Hematopoietic multipotent progenitor cell treated with erythropoietin and hydrocortisone succinate and interleukin-3 and kit ligand, for 8 days (in vitro differentiated cells): Measurements from ENCODE around the gene ENTR1.
"Not testable (repeated sequence)": the region's sequence is repeated elsewhere in the genome, so short reads cannot be mapped to it uniquely, and the experiment has no call there.

Experiments used
- DNase-seq: peaks from one replicate; pipeline ENCODE4 v3.0.0-alpha.2; 2015

Gene ENTR1

DNA sequence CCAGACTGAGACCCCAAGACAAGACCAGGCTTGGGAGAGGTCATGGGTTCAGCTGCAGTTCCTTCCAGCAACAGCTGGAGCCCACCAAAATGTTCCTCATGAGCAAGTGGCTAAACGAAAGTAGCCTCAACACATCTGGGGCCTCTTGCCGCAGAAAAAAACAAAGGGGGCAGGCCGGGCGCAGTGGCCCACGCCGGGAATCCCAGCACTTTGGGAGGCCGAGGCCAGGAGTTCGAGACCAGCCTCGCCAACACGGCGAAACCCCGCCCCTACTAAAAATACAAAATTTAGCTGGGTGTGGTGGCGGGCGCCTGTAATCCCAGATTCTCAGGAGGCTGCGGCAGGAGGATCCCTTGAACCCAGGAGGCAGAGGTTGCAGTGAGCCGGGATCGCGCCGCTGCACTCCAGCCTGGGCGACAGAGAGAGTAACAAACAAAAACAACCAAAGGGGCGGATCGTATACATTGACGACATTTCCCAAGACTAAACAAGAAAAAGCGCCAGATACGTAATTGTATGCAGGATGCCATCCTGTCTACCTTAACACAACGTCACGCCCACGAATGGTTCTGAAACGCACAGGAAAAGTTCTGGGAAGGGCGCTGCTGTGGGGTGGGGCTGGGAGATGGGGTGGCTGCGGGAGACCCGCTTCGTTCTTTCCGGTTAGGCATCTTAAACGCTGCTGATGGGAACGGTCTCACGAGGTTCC is 27.6 kb upstream of the ENTR1 start:
- DNase-seq: no peak

DNA sequence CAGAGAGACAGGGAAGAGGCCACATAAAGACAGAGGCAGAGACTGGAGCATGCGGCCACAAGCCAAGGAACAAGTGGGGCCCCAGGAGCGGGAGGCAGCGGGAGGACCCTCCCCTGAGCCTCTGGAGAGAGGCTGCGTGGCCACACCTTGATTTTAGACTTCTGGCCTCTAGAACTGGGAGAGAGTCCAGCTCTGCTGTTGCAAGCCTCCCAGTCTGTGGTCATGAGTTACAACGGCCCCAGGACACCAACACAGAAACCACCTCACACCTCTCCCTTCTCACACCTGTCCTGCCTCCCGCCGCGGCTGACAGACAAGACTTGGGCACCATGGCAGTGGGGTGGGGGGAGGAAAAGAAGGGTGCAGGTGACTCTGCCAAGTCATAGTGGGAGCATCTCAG is 27.0 kb upstream of the ENTR1 start:
- DNase-seq: no peak

DNA sequence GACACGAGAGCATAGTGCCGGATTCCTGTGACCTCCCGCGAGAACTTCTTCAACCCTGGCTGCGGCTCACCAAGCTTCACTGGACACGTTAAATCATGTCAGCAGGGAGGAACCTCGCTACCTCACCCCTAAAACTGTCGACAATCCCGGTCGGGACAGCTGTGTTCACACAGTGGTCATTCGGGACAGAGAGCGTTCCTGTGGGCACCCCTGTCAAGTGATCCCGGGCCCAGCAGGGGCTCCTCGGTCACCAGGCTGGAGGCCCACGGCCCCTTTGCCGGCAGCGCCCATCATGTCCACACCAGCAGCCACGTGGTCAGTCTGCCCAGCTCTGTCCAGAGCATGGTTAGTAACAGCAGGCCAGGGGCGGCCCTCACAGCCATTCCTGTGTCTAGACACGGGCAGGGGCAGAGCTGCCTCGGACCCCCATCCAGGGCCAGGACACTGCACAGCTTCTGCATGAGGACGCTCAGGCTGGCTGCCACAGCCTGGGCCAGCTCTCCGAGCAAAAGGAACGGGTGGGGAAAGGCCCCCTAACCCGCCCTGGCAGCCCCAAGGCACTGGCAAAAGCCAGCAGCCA is 25.7 kb upstream of the ENTR1 start:
- DNase-seq: no peak

DNA sequence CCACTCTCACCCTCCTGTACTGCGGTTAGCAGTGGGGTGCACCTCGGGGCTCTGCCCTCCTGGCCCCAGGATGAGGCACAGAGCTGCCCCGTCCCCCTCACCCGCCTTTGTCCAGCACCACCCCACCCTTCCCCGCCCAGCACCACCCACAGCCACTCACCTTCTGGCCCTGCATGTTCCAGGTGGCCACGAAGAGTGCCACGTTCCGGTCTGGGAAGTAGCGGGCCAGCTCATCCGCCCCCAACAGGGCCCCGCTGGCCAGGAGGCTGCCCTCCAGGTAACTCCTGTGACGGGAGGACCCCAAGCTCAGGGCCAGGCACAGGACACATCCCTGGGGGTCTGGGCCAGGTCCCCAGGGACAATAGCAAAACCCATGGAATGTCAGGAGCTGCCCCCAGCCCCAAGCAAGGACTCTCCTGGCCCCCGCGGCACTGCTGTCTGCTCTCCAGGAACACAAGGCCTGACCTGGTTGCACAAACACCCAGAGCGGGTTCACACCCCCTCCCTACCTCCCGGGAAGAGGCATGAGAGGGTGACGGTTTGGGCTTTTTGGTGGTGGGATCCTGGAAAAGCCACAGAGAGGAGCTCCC is 24.3 kb upstream of the ENTR1 start:
- no peak for DNase-seq

DNA sequence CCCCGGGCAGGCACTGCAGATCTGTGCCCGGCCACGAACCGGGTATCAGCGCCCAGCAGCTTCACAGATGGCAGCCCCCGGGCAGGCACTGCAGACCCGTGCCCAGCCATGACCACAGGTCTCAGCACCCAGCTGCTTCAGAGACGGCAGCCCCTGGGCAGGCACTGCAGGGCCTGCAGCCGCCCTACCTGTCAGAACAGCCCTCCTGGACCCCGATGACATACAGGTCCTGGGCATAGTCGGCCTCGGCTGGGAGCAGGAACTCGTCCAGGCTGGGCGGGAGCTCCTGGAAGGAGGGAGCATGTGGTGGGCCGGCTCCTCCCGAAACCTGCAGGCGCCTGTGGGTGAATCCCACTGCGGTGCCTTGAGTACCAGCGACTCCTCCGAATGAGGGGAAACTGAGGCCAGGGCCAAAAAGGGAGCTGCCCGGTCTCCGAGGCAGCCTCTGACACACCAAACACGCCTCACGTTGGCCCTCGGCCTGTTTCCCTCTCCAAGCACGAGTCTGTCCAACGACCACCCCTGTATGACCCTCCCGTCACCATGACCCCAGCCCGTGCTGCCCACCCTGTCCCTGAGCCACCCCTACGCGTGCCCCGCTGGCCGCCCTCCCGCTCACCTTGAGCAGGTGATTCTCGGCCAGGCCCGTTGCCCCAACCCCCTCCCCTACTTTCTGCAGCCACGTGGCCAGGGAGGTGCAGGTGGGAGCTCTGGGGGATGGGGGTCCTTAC is 23.6 kb upstream of the ENTR1 start:
- DNase-seq: no peak

DNA sequence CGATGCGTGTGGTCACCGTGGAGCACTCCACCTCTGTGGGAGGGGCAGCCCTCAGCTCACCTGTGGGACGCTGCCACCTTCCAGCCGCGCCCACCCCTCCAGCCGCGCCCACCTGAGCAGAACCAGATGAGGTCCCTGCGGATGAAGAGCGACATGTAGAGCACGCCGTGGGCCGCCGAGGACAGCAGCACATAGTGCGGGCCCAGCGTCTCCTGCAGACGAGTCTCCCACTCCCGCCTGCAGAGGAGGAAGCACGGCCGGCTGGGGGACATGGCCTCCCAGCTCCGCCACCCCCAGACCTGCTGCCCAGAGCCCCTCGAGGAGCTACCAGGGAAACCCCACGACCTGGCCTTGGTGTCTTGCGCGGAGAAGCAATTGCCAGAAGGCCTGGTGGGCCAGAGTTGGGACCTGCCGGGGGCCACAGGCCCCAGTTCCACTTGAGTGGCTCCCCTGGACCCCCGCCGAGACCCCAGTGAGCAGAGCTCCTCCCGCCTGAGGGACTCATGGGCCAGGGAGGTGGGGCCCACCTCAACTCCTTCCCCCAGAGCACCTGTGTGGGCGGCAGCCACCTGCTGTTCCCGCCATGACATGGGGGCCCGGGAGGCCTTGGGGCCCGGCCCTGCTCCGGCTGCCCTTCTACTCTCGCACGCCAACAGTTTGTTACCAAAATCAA is 22.8 kb upstream of the ENTR1 start:
- DNase-seq: no peak

DNA sequence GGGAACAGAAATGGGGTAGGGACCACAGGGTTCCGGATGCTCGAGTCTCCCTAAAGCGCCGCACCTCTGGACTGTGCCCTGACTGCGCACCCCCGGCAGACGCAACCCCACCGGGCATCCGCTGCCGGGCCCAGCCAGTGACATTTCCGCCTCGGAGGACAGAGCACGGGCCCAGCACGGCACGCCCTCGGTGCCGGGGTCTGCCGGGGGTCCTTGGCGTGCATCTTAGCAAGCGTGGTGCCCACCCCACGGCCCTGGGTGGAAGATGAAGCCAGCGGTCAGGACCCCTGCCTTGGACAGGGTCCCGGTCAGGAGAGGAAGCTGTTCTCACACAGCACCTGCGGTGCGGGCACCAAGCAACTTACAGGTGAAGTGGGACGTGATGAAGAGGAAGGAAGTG is 22.2 kb upstream of the ENTR1 start:
- no peak for DNase-seq

DNA sequence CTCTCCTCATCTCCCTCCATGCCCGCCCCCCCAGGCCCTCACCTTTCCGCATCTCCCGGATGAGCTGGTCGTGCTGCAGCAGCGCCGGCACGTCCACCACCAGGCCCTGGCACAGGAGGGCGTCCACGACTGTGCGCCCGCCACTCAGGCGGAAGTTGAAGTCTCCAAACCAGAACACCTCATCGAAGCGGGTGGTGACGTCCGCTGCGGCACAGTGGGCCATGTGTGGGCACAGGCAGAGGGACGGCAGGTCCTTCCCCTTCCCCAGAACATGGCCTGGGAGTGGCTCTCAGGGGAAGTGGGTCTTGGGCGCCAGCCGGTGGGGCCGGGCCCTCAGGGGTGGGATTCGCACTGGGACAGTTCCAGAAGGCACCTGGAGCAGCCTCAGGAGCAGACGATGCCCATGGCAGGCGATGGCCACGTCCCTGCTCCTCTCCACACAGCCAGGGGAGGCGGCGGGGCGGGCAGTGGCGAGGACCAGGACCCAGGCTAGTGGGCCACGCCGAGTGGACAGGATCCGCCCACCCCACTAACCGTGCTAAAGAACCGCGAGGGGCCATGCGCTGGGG is 21.5 kb upstream of the ENTR1 start:
- DNase-seq: no peak

DNA sequence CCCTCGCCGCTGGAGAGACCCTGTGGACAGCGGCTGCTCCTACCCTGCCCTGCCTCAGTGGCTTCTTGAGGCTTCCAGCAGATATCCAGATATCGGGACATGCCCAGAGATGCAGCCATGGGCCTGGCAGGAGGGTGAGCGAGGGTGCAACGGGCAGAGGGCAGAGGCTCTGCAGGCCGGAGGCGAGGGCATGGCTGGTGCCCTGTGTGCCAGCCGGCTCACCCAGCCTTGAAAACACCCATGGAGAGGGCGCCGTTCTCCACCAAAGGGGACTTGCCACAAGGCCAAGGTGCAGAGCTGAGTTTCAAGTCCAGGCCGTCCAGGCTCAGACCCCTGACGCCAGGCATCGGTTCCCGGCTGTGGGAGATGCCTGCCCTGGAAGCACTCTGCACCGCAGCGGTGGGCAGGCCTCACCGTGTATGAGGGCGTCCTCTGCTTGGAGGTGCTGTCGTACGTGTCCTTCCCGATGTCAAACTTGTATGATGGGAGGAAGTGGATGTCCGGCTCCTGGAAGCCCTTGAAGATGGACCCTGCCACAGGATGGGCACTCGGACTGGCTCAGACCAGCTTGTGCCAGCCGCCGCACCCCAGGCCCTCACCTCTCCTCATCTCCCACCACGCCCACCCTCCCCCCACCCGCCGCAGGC is 20.3 kb upstream of the ENTR1 start:
- no peak for DNase-seq

DNA sequence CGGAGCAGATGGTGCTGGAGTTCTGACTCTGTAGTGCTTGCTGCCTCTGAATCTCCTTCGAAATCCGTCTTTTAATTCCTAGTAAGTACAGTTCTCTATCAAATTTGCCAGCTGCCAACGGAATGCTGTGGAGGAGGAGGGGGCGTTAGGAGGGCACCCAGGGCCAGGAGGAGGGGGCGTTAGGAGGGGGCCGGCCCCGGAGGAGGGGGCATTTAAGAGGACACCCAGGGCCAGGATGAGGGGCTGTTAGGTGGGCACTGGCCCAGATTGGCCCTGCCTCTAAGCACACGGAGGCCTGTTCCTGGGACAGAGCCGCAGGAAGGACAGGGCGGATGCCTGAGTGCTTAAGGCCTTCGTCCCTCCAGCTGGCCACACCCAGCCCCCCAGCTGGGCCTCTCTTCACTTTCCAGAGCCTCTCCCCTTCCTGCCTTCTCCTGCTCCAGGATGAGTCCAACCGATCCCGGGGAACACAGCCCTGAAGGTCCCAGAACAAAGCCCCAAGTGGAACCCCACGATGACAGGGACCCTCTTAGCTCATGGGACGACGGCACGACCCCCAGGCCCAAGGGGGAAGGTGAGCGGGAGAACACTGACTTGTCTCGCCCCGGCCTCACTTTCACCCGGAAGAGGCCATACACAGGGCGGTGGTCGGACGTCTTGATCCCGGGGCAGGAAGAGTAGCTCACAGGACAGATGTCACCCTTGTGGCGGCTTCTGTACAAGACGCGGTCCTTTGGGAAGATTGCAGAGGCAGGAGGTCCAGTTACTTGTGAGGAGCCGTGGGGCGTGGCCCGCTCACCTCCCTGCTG is 19.5 kb upstream of the ENTR1 start:
- DNase-seq: no peak

DNA sequence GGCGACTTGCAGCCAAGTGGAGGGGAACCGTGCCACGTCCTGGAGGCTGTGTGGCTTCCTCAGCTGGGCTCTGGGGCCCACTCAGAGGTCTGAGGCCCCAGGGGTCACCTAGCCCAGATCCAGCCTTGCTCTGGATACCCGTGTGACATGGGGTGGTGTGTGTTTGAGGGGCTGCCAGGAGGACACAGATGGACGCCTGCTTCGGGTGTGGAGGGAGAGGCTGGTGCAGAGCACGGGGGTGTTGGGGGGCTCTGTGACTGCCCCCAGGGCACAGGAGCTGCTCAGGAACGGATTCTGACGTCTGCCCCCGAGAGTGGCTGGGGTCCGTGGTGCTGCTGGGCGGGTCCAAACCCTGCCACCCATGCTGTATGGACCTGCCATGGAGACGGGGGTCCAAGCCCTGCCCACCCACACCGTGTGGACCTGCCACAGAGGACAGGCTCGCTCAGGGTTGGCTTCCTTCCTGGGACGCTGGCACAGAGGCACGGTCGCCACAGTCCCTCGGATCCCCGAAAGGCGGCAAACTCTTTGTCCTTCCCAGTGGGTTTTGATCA is 18.7 kb upstream of the ENTR1 start:
- DNase-seq: no peak

DNA sequence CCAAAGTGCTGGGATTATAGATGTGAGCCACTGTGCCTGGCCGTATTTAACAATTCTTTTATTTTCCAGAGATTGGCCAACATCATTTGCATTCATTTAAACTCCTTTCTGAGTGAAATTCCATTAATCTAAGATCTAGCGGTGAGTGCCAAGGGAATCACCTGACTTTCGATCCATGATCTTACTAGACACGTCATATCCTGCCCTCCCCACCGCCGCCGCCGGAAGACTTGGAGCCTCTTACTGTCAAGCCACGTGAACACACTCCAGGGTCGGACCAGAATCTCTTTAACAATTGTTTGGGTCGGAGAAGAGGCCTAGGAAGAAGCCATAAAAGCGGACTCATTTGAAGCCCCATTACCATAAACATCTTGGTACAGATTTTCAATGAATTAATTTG is 16.4 kb upstream of the ENTR1 start:
- DNase-seq: no peak

DNA sequence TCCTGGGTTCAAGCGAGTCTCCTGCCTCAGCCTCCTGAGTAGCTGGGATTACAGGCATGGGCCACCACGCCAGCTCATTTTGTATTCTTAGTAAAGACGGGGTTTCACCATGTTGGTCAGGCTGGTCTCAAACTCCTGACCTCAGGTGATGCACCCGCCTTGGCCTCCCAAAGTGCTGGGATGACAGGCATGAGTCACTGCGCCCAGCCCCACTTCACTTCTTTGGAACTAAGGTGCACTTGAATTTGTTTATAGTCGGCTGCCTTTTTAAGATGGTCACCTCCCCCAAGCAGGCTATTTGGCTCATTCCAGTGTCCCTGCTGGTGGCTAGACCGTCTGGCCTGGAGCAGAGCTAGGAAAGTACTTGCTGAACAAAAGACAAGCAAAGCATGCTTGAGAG is 15.0 kb upstream of the ENTR1 start:
- not testable (repeated sequence) for DNase-seq

DNA sequence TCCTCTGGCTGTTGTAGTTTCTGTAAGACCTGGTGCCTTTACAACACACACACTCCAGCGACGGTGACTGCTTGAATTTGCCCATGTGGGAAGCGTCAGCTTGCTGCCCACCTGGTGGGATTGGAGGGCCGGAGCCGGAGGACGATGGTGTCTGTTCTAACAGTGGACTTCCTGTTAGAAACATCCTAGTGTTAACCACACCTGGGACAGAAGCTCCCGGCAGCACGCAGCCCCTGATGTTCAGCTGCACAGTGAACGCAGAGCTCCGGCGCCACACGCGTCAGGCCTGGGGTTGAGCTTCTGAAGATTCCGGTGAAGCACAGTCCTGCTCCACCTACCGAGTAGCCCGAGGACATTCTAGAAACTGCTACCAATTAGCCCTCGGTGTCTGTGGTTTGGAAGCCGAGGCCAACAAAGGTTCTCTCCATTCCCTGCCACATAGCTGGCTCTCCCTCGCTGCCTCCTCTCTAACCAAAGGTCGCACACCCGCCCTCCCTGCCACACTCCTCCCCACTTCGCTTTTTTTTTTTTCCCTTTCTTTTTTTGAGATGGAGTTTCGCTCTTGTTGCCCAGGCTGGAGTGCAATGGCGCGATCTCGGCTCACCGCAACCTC is 14.4 kb upstream of the ENTR1 start:
- no peak for DNase-seq

DNA sequence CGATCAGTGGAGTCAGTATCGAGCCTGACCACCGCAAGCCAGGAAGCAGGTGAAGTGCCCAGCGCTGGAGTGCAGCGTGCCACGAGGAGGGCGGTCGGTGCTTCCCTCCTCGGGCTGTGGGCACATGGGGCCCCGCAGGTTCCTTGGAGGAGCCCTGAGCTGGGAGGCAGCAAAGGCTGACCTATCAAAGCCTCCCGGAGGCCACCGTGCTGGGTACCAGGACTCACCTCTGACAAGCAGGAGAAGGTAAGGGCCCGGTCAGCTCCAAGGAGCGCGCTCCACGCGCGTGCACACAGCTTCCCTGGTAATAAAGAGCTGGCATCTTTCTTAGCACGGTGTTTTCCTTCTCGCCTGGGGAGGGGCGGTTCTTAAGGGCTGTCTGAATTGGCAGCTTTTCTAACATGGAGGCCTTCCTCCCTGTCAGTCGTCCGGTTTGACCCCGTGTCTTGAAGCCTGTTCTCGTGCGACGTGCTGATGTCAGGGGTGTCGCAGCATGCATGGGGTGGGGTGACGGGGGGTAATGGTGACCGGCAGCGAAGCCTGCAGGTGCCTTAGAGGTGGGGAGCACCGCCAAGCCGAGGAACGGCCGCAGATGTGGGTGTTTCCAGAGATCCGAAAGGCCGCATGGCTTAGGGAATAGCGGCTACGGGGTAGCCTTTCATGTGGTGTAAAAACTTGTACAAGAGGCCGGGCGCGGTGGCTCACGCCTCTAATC is 13.2 kb upstream of the ENTR1 start:
- DNase-seq: no peak

DNA sequence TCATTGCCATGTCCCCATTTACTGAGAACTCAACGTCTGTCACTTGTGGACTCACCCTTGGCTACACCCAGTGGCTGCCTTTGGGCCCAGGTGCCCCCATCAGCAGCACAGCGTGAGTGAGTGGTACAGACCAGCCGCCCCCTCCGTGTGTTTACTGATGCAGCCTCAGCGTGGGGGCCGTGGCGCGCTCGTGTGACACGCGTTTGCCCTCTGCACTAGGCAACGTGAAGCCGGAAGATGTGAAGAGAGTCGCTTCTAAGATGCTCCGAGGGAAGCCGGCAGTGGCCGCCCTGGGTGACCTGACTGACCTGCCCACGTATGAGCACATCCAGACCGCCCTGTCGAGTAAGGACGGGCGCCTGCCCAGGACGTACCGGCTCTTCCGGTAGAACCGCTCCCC is 12.5 kb upstream of the ENTR1 start:
- DNase-seq: no peak

DNA sequence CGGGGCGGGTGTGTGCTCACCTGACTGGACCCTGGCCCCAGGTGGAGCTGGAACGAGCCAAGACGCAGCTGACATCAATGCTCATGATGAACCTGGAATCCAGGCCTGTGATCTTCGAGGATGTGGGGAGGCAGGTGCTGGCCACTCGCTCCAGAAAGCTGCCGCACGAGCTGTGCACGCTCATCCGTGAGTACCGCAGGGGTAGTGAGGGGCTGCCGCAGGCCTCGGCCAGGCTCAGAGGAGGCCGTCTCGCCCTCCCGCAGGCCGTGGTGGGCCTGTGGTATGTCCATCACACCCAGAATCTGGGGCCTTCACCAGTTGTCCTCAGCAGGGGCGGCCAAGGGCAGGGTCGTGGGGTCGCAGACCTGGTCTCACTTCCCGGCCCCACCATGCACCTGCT is 11.4 kb upstream of the ENTR1 start:
- DNase-seq: no peak

DNA sequence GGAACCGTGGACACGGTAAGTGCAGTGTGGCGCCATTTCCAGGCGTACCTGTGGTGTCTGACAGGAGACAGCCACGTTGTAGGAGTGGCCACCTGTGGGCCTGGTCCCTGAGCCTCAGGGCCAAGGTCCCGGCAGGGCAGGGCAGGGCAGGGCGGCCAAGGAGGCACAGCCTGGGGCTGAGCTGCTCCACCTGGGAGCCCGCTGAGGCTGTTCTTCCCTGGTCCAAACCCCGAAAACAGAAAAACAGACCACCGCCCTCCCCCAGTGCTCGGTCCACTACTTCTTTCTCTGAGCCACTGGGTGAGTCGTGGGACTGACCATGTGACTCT is 8.6 kb upstream of the ENTR1 start:
- DNase-seq: no peak

DNA sequence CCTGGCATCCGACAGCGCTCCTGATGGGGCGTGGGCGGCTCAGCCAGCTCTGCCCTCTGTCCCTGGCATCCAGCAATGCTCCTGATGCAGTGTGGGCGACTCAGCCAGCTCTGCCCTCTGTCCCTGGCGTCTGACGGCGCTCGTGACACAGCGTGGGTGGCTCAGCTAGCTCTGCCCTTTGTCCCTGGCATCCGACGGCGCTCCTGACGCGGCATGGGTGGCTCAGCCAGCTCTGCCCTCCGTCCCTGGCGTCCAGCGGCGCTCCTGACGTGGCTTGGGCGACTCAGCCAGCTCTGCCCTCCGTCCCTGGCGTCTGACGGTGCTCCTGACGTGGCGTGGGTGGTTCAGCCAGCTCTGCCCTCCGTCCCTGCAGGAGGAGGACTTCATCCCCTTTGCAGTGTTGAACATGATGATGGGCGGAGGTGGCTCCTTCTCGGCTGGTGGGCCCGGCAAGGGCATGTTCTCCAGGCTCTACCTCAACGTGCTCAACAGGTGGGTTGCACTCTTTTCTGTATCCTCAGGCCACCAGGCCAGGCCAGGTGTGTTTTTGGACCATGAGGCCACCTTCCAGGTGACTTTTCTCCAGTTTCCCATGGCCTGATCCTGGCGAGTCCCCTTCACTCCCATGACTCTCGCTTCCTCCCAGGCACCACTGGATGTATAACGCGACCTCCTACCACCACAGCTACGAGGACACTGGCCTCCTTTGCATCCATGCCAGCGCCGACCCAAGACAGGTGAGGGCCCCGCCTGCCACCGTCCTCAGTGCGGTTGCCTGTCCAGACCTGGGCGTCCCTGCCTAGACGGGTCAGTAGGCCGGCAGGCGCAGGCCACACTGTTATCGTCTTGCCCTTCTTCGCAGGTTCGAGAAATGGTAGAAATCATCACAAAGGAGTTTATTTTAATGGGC is 8.0 kb upstream of the ENTR1 start:
- DNase-seq: no peak
